Fibroblast of upper back skin (primary cell): ENCODE data around the gene MICU2.
"Not testable (repeated sequence)": the region's sequence is repeated elsewhere in the genome, so short reads cannot be mapped to it uniquely, and the experiment has no call there.

ENCODE experiments used
- DNase-seq: peaks from one replicate; pipeline ENCODE4 v3.0.0-alpha.2; 2013

MICU2 gene

DNA sequence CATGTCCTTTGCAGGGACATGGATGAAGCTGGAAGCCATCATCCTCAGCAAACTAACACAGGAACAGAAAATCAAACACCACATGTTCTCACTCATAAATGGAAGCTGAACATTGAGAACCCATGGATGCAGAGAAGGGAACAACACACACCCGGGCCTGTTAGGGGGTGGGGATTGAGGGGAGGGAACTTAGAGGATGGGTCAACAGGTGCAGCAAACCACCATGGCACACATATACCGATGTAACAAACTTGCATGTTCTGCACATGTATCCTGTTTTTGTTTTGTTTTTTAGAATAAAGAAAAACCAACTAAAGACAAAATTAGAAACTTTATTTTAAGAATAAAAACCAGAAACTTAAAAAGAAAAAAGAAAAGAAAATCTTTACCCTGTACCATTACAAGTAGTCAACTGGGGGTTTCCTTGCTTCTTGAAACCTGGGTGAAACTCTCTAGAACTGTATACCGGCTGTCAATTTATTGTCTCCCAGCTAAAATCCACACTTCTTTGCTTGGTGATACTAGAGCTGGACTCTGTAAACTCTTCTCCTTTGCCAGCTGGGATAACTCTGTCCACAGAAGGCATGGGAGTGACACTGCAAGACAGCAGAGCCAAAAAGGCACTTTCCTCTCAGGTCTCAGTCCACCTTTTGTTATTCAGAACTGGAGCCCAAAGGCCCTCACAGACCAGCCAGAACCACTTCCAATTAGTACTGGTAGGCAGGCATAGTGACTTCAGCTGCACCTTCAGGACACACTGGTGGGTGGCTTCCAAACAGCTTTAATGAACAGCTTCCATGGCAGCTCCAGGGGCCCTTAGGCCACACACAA is 9.0 kb downstream of the MICU2 start:
- no peak for DNase-seq

DNA sequence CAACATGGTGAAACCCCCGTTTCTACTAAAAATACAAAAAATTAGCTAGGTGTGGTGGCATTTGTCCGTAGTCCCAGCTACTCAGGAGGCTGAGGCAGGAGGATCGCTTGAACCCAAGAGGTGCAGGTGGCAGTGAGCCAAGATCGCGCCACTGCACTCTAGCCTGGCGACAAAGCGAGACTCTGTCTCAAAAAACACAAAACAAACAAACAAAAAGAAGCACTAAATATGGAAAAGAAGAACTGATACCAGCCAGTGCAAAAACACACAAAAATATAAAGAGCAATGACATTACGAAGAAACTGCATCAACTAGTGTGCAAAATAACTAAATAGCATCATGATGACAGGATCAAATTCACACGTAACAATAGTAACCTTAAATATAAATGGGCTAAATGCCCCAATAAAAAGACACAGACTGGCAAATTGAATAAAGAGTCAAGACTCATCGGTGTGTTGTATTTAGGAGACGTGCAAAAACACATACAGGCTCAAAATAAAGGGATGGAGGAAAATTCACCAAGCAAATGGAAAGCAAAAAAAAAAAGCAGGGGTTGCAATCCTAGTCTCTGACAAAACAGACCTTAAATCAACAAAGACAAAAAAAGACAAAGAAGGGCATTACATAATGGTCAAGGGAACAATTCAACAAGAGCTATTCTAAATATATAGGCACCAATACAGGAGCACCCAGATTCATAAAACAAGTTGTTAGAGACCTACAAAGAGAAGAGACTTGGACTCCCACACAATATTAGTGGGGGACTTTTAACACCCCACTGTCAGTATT is 13.1 kb downstream of the MICU2 start:
- not testable (repeated sequence) for DNase-seq

DNA sequence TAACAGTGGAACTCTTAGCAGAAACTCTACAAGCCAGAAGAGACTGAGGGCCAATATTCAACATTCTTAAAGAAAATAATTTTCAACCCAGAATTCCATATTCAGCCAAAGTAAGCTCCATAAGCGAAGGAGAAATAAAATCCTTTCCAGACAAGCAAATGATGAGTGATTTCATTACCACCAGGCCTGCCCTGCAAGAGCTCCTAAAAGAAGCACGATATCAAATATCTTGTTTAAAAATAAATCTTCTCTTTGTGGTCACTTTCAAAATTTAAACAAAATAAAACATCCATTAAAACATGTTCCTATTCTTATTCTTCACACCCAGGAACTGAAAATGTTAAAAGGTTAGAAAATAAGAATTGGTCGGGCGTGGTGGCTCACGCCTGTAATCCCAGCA is 13.7 kb downstream of the MICU2 start:
- no peak for DNase-seq

DNA sequence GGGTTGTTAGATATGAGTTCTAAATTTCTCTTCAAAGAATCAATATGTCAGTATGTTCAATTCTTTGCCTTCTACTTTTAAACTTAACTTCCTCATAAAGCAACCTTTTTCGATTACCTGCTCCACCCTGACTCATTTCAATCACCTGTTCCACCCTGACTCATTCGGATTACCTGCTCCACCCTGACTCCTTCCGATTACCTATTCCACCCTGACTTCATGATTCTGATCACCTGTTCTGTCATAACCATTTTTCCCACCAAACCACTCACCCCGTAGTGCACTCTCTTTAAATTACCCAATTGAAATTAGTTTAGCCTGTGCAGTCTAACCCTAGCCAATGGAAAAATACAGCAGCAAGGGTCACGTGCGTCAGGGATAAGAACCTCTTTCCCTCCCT is 14.5 kb downstream of the MICU2 start:
- DNase-seq, result not testable (repeated sequence)

DNA sequence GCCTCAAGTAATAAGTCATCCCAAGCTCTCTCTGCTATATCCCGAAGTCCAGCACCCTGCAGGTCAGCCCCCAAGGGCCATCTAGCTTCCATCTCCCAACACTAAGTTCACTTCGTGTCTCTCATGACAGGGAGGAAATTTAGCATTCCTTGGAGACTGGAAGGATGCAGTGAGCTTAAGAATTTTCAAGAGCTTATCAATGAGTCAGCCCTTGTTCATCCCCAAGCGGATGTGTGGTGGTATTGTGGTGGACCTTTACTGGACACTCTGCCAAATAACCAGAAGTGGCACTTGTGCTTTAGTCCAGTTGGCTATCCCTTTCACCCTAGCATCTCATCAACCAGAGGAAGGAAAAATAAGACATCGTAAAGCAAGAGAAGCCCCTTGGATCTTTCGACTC is 15.6 kb downstream of the MICU2 start:
- peak; percentile 64 for DNase-seq

DNA sequence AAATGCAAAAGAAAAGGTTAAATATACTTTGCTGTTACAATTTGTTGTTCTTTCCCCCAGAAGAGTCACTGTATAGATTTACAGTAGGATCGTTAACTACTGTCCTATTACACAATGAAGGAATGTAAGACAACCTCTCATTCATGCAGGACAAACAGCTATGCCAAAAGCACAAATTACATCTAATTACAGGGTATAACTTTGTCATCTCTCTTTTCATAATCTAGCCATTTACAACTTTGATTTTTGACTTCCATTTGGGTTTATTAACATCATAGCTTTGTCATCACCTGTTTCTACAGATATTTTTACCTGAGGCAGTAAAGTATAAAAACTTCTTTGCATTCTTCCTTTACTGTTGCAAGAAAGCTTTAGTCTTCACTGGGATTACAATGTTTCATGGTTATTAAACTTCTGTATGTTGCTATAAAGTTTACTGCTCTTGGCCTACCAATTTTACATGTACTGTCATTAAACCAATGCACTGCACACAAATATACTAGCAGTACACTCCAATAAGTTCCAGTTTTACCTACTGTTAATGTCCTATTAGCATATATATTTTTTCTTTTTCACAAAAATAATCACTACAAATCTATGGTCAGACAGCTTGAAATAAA is 18.9 kb downstream of the MICU2 start:
- no peak for DNase-seq

DNA sequence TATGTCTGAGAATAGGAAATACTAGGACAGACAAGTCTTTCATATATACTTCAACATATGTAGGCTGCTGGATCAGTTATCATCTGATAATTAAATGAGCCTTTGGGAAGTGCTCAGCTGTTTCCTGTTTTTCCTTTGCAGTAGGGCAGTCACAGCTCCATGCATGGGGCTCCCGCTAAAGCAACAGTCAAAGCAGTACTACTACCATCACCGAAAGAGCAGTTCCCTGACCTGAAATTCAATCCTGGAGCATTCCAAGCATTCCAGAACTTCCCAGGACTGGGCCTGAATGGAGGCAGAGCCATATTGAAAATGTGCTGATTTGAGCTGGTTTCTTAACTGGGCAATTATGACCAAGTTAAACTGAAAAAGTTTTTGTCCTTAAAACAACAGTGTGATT is 20.5 kb downstream of the MICU2 start:
- DNase-seq, result peak; percentile 68

DNA sequence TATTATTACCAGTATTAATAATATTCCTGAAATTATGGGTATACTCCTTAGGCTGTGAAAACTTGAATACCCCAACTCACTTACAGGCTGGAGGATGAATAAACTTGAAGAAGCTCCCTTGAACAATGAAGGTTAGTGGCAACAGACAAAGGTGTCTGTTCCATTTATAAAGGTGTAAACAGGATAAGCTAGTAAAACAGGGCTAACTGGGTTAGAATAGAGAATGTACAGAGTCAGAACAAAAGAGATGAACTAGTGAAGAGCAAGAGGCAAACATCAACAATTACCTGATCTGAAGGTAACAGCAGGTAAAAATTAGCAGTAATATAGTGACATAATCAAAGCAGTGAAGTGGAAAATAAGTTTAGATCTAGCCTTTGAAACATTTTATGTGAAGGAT is 23.2 kb downstream of the MICU2 start:
- no peak for DNase-seq

DNA sequence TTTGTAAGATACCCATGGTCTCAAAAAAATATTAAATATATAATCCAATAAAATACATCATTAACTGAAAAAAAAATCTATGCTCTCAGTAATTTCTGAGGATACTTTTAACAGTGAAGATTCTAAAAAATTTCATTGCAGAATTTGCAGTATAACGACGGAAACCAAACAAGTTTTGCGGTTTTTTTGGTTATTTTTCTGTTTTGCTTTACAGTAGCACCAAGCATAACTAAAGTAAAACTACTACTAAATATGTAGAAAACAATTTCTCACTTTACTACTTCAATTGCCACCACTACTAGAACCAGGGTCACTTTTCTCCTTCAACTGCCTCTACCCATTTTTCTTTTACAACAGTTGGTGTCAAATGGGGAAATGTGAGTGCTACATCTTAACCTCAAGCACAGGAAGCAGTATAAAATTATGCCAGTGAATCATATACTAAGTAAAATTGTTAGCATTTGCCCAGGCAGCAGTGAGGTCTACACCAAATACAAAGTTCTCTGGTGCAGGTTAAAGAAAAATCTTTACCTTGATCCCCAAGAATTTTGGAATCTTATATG is 24.1 kb downstream of the MICU2 start:
- DNase-seq, result no peak

DNA sequence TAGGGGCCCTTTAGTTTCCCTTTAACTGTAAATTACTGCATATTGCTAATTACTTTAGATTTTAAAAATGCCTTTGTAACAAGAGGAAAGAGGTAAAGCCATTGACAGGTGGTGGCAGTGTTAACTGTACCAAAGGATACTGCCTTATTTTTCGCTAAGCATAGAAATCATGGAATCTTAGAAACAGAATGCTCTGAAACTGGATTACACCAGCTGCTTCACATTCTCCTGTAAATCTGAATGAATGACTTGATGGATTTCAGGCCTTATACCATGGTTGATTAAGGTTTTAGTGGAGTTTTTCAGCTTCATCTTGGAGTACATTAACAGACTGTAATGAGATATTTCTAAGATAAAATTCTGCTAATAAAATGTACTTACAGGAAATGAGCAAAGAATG is 25.2 kb downstream of the MICU2 start:
- DNase-seq, result no peak

DNA sequence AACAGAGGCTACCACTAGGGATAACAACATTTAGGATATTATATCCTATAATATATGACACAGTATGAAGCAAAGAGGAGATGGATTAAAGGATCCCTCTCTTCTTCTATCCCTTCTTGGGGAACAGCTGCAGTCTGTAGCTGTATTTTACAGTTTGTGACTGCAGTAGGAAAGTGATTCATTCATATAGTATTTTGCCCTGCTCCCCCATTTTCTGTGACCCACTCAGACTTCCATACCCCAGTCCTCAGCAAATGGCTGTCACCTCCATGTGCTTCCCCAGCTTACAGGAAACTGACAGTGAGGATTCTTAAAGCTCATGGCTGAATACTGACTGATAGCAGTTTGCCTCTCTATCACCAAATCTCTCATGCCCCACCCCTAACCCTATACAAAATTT is 27.5 kb downstream of the MICU2 start:
- DNase-seq, result peak; percentile 29

DNA sequence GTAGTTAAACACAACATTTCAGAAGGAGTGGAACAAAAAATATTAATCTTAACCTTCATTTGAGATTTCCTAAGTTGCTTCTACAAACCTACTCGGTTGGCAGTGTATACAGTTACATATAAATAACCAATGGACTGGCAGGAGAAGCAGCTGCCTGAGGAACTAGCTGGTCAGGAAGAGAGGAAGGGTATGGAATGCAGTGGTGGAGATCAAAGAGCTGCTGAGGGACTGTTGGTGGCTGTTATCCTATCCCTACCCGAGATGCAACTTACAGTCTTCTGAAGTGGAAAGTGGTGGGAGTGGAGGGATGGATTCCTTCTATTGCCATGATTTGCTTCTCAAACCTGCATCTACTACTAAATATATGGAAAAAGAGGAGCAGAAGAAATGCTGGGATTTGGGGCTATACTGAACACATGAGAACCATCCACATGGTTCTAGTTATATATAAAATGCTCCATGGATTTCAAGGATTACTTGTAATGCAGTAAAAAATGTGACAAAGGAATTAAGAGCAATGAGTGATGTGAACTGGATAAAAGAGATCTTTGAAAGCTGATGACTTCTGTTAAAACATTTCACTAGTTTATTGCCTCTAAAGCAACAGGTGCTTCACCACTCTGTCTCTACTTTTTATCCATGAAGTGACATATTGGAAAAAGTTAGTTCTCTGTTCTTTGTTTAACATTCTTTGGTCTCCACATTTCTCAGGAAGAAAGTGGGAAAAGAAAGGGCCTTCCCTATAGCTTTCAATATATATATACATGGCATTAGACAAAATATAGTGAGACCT is 29.9 kb downstream of the MICU2 start:
- DNase-seq, result no peak

DNA sequence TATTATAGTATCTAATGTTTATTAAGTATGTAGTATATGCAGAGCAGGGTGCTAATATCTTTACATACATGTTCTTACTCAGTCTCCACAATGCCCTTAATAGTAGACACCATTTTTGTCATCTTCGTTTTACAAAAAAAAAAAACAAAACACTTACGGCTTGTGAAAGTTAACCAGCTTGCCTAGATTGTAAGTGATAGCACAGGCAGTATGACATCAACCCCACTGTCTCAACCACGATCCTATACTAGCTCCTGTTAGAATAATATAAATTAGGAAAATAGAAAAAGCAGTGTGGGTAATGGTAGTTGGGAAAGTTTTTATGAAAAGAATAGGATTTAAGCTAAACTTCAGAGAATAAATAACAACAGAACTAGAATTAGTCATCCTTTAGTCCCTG is 34.3 kb downstream of the MICU2 start:
- DNase-seq, result no peak

DNA sequence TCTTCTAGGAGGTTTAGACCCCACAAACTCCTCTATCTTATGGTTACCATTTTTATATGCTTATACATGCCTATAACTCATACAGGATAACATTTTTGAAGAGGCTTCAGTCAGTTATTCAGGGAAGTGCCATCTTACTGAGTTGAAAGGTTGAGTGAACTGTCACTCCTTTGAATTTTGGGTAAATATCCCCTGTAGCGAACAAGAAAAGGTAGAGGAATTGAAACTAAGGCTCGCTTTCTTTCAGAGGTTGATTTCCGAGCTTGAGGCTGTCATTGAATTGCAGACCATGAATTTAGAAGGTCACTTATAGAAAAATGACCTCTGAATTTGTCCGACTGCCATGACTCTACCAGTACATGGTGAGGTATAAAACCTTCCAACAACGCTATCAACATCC is 35.1 kb downstream of the MICU2 start:
- no peak for DNase-seq

DNA sequence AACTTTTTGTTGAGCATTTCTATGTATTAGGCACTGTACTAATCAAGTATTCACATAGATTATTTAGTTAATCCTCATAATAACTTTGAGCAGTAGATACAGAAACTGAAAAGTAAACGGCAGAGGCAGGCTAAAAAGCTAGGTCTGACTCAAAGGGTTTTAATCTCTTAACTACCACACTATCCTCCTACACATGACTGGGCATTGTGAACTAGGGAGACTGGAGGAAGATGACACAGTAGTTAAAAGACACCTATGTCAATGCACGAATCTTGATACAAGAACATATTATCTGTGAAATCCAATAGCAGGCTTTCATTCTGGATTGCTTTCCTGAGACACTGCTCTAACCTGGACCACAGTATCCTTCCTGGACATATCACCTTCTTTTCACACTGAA is 36.3 kb downstream of the MICU2 start:
- DNase-seq, result no peak

DNA sequence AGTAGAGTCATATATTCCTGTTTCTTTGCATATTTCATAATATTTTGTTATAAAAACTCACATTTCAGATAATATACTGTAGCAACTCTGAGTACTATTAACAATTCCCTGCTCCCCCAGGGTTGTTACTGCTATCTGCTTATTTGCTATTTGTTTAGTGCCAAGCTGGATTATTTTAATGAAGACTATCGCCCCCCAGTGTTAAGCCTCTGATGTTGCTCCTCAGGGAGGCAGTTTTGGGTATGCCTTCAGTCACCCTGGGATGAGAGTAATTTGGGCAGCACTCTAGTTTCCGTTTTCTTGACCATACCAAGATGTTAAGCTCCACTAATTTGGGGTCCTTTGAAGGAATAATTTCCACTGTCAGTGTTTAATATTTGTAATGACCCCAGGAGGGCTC is 46.0 kb downstream of the MICU2 start:
- DNase-seq, result no peak

DNA sequence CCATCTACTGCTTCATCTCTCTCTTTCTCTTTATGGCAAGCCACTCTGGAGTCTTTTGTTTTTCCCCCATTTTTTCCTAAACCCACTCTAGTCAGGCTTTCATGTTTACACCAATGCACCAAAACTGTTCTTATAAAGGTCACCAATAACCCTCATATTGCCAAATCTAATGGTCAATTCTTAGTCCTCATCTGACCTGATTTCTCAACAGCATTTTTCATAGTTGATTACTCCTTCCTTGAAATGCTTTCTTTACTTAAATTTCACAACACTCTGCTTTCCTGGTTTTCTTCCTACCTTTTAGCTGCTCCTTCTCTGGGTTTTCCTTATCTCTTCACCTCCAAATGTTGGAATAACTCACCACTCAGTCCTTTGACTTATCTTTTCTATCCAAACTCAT is 47.9 kb downstream of the MICU2 start:
- no peak for DNase-seq

DNA sequence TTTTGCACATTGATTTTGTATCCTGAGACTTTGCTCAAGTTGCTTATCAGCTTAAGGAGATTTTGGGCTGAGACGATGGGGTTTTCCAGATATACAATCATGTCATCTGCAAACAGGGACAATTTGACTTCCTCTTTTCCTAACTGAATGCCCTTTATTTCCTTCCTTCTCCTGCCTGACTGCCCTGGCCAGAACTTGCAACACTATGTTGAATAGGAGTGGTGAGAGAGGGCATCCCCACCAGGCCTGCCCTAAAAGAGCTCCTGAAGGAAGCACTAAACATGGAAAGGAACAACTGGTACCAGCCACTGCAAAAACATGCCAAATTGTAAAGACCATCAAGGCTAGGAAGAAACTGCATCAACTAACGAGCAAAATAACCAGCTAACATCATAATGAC is 50.7 kb downstream of the MICU2 start:
- DNase-seq, result not testable (repeated sequence)

DNA sequence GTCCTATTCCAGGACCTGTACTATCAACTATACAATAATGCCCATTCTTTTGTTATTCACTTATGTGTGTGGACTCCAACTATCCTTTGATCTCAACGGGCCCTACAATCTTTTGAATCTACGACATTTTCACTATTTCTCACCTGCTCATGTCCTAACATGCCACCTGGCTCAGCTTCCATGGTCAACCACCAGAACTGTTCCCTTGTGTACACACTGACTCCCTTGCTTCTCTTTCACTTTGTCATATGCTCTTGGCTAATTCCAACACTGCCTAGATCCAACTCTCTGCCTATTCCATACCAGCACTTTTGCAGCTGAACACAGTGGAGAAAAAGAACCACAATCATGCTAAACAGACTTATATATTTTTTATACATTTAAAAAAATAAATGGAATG is 53.1 kb downstream of the MICU2 start:
- no peak for DNase-seq

DNA sequence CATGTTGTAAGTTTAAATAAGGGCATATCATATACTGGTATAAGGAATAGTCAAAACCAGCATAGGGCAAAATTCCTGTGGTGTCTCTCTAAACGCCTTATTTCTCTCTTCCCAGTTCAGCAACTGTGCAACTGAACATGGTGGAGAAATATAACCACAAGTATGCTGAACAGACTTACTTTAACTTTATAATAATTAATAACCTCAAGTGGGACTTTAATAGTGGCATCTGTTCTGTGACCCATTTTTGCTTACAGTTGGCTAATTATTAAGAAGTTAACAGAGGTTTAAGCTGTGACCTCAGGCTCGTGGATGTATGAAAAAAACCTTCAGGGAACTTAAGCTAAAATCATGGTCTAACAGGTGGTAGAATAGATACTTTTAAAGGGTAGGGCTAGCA is 54.3 kb downstream of the MICU2 start:
- DNase-seq, result no peak

DNA sequence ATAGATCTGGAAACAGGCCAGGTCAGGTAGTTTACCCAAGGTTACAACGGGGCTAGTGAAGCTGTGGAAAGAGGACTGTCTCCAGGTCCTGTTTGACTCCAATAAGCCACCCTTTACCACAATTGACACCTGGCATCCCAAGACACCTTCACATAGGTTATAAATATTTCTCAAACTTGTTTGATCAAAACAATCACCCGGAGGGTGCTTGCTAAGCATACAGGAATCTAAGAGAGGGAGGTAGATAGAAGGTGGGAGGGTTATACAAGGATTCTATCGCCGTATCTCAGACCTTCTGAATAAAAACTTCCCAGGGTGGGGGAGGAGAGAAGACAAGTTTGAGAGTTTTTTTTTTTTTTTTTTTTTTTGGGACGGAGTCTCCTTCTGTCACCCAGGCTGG is 55.4 kb downstream of the MICU2 start:
- no peak for DNase-seq

DNA sequence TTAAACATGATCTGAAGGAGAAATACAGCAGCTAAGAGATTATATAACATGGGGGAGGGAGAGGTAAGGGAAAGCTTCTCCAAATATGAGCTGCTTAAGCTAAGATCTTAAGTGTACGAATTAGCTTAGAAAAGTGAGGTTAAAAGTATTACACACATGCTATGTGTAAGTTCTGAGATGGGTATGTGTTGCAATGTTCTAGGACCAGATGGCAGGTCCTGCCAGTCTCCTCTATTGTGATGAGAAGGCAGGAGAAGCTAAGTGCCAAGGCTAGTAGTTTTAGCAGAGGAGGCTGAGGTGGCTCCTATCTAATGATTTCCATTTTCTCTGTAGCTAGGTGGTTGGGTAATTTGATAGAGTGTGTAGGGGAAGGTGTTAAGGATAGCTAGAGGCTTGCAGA is 57.6 kb downstream of the MICU2 start:
- DNase-seq, result no peak

DNA sequence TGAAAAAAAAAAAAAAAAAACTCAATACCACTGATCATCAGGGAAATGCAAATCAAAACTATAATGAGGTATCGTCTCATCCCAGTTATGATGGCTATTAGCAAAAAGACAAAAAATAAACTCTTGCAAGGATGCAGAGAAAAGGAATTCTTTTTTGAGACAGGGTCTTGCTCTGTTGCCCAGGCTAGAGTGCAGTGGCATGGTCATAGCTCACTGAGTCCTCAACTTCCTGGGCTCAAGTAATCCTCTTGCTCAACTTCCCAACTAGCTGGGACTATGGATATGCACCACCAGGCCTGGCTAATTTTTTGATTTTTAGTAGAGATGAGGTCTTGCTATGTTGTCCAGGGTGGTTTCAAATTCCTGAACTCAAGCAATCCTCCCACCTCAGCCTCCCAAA is 59.5 kb downstream of the MICU2 start:
- no peak for DNase-seq
